NCI-H2171 treated with DMSO at 0.1 percent for 48 hours (cell line): ENCODE measurements around the gene KCNJ15.

Experiments used
- DNase-seq: peaks from one replicate; lab custom pipeline; 2025; lab: John Stamatoyannopoulos, UW

The KCNJ15 gene

DNA sequence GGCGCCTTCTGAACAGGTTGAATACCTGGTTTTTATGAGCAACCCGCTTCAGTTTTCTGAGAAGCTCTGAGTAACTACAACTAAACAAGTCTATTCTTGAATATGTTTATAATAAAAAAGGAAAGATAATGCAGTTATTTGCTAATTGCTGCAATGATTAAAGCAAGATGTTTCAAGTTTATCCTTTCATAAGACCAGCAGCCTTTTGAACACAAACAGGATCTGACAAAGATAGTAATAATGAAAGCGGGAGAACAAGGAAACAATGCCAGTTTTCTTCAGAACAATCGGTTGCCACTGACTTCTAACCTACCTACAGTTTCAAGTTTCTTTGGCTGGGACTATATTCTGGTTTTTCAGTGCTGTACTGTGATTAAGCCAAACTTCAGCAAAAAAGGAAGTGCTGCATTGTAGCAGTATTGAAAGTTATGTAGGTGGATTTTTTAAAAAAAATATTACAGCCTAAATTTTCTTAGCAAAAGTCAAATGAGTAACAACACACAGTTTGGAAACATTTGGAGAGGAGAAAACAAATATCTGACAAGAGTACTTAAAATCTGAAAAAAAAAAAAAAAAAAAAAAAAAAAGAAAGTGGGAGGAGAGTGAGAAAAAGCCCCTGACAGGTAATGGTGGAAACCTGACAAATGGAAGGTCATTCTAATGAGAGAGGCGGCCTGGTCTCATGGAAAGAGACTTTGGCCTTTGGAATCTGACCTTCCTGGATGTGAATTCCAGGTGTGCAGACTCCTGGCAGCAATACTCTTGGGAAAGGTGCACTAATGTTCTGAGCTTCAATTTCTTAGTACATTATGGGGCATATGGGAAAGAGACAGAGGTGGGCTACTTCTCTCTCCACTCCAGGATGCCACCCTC is 11.4 kb downstream of the KCNJ15 start:
- DNase-seq, result no peak

- DNase-seq, result no peak
Measured at GRCh38 chr21:38268864-38269575, 12.2 kb downstream of the KCNJ15 start.

GRCh38 chr21:38269576-38269936 is 12.8 kb downstream of the KCNJ15 start:
- no peak for DNase-seq

DNA sequence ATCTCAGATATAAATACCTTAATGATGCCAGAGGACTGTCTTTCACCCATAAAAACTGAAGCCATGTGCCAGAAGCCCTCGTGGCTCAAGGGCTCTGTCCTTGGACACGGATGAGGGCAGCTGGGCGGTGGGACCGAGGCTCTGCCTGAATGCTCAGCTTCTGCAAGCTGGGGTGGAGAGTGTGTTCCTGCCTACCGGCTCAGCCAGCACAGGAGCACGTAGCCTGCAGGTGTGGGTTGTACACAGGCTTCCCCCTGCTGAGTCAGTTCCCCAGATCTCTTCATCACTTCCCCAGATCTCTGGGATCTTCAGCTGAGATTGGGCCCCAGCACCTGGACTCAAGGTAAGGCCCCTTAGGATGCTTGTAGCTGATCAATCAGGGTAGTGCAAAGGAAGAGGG is 15.4 kb downstream of the KCNJ15 start:
- no peak for DNase-seq

DNA sequence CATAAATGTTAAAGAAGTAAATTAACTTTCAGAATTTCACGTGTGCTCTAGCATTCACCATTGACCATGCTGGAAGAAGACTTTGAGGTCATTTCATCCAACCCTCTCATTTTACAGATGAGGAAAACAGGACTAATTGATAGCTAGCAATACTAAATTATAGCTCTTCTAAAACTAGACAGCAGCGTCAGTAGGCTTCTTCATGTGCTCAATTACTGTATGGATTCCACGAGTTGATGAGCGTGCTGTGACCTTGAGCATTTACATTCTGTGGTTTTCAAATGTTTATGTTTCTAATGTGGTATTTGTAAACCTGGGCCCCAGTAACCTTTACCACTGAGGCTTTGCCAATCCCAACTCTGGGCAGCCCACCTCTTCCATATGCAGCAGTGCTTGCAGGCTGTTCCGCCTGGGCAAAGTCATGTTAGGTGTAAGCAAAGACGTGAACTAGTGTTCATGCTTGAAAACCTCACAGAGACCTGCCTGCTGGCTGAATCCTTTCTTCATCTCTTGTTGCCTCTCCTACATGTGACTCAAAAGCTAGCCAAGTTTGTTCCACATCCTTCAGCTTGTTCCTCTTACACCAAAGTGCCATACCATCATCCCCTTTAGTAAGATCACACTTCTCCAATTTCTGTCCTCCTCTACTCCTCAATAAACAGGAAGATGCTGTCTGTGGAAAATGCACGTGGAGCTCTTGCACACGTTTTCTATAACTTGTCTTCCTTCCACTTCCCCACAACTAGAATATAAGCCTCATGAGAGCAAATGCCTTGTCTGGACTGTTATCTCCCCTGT is 17.2 kb downstream of the KCNJ15 start:
- DNase-seq, result no peak

- DNase-seq, result no peak
Measured at GRCh38 chr21:38277501-38278131, 20.8 kb downstream of the KCNJ15 start.

DNA sequence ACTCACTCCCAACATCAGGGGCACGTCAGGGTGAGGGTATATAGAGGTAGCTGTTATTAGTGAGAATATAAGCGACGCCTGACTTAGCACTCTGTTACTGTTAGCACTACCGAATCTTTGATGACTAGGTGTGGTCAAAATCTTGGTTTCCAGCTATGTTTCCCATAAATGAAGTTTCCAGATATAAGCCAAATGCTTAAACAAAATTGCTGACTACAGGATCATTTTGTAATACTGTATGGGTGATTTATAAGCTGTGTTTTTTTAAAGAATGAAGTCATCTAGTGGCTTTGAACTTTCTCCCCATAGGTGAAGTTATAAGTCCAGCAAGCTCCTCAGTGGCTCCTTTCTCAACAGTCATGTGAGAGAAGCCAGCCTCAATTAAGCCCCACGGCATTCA is 23.7 kb downstream of the KCNJ15 start:
- no peak for DNase-seq

DNA sequence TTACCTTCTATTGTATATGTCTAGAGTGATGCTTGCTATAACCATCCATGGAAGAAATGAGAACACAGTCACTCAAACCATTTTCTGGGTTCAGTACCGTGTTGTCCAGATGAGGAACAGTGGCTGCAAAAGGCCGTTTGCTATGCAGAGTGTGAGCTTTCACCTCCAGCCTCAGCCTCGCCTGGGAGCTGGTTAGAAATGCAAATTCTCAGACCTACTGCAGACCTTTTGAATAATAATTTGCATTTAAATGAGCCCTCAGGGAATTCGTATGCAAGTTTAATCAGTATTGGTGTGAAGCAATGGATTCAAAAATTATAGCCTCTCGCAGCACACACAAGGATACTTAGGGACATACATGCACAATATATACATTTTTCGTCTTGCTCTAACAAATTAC is 24.1 kb downstream of the KCNJ15 start:
- DNase-seq, result no peak

- no peak for DNase-seq
Measured at GRCh38 chr21:38282921-38283320, 26.1 kb downstream of the KCNJ15 start.

DNA sequence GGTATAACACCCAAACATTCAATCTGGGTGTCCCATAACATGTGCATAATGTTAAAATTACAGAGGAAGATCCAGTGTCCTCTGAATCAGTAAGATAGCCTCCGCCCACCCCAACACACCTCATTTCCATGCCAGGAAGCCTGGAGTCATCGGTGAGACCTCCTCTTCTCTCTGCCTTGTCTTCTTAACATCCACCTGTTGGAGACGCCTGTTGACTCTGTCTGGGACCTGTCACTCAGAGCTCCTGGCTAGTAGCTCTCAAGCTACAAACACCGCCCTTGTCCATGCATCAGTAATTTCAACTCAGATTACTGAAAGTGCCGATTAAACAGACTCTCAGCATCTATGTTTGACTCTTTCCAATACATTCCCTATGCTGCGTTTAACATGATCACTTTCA is 27.4 kb downstream of the KCNJ15 start:
- DNase-seq, result no peak

GRCh38 chr21:38286739-38287471 is 30.1 kb downstream of the KCNJ15 start:
- no peak for DNase-seq

DNA sequence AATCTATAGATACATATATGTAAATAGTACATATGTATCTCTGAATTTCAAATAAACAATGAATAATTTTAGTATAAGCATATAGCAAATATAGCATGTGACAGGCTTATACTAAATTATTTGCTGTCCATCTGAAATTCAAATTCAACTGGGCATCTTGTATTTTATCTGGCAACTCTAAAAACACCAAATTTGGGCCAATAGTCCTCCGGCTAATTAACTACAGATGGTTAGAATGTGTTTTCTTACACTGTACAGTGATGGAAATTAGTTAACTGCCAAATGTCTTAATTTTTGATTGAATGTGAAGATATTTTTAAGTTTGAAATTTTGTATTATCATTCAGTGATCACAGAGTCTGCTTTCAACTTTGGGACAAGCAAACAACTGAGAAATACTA is 30.7 kb downstream of the KCNJ15 start:
- DNase-seq, result no peak

- DNase-seq, result no peak
Measured at GRCh38 chr21:38289705-38290485, 33.1 kb downstream of the KCNJ15 start.

GRCh38 chr21:38290809-38291208 is 34.0 kb downstream of the KCNJ15 start:
- DNase-seq, result no peak

- DNase-seq, result no peak
Measured at GRCh38 chr21:38291874-38292273, 35.1 kb downstream of the KCNJ15 start.

DNA sequence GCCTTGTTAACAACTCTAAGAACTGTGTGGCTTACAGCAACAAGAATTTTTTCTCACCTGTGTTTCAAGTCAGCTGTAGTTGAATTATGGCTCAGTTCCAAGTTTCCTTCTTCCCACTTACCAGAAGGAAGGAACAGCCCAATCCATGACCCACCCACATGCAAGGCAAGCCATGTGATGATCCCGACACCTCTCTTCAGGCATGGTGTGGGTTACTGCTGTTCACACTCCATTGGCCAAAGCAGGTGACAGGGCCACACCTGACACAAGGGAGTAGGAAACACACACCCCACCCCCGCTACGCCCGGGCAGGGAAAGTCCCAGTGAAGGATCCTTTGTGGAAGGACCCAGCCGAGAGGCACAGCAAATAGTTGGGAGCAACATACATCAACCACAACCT is 36.3 kb downstream of the KCNJ15 start:
- peak; percentile 43 for DNase-seq

- DNase-seq, result no peak
Measured at GRCh38 chr21:38293765-38294164, 37.0 kb downstream of the KCNJ15 start.

GRCh38 chr21:38294609-38295008 is 37.8 kb downstream of the KCNJ15 start:
- no peak for DNase-seq

DNA sequence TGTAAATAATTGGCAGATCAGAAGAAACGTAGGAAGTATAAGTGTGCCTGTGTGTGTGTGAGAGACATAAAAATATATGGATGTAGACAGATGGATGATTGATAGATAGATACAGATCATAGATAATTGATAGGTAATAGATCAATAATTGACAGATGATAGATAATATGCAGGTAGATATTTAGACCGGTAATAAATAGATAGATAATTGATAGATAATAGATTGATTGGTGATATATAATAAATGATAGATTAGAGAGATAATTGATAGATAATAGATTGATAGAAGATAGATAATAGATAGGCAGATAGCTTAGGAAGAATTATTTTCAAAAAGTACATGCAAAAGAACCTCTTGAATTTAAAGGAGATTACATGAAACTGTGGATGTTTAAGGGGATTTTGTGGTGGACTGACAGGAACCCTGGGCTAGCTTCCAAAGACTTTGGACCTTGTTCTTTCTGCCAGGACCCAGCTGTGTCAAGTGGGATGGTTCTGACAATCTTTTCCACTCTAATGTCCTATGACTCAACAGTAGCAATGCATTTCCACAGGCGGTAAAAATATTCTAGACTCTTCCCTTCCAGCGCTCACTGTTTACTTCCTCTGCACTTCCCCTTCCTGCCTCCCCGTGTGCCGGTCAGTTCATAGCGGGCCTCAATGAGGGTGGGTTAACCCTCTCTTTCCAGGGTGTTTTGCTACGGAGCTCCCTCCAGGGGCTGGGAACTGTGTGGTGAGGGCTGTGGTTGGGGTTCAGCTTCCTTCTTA is 39.4 kb downstream of the KCNJ15 start:
- no peak for DNase-seq

GRCh38 chr21:38297194-38297631 is 40.4 kb downstream of the KCNJ15 start:
- DNase-seq, result peak; percentile 54
